CD4-positive, alpha-beta T cell treated with Interleukin-4 for 1 hour (primary cell): Measurements from ENCODE around the gene MOCS3.
A peak's percentile ranks its signal among the peaks of the same experiment; 100 is the strongest.

Experiments
- DNase-seq, 2 donors: peaks; one replicate each; pipeline ENCODE4 v3.0.0-alpha.2; 2020 to 2022

The MOCS3 gene

GRCh38 chr20:50958615-50959542, at the start of gene MOCS3:
TSS of gene MOCS3 (plus strand) at chr20:50958818. CDS start at chr20:50958843, 25 bp downstream.
- DNase-seq = peak; percentile 90 to 92

GRCh38 chr20:50909413-50909812, 49.2 kb upstream of the MOCS3 start:
- DNase-seq = no peak

GRCh38 chr20:50911030-50911429, 47.6 kb upstream of the MOCS3 start:
- no peak for DNase-seq

- DNase-seq = no peak
Observed at GRCh38 chr20:50911716-50912115, 46.9 kb upstream of the MOCS3 start.

- no peak for DNase-seq
Observed at GRCh38 chr20:50913690-50914375, 44.8 kb upstream of the MOCS3 start.

- DNase-seq = no peak
Observed at GRCh38 chr20:50915424-50915823, 43.2 kb upstream of the MOCS3 start.

- no peak for DNase-seq
Observed at GRCh38 chr20:50916257-50916656, 42.4 kb upstream of the MOCS3 start.

- DNase-seq = no peak
Observed at GRCh38 chr20:50916934-50917333, 41.7 kb upstream of the MOCS3 start.

GRCh38 chr20:50918403-50918802, 40.2 kb upstream of the MOCS3 start:
- DNase-seq = no peak

- DNase-seq = no peak
Observed at GRCh38 chr20:50919567-50919966, 39.1 kb upstream of the MOCS3 start.

GRCh38 chr20:50920997-50921396, 37.6 kb upstream of the MOCS3 start:
- DNase-seq = peak in 1 of 2 donors; percentile 46

GRCh38 chr20:50921803-50922501, 36.7 kb upstream of the MOCS3 start:
- no peak for DNase-seq

GRCh38 chr20:50924261-50924920, 34.2 kb upstream of the MOCS3 start:
- no peak for DNase-seq

GRCh38 chr20:50926530-50926929, 32.1 kb upstream of the MOCS3 start:
- no peak for DNase-seq

- DNase-seq = no peak
Observed at GRCh38 chr20:50928469-50928868, 30.1 kb upstream of the MOCS3 start.

- peak; percentile 94 to 96 for DNase-seq
Observed at GRCh38 chr20:50929299-50930138, 29.1 kb upstream of the MOCS3 start.

- DNase-seq = no peak
Observed at GRCh38 chr20:50930139-50930975, 28.3 kb upstream of the MOCS3 start.

- no peak for DNase-seq
Observed at GRCh38 chr20:50930976-50931305, 27.7 kb upstream of the MOCS3 start.

GRCh38 chr20:50931306-50932015, 27.2 kb upstream of the MOCS3 start, which contains the start of gene ADNP:
TSS of gene ADNP (minus strand) at chr20:50931437. CDS start at chr20:50903996, 27,441 bp downstream.
- peak; percentile 92 to 94 for DNase-seq

- no peak for DNase-seq
Observed at GRCh38 chr20:50932016-50932485, 26.6 kb upstream of the MOCS3 start.
